ENCODE results near the gene EPHA2.

Gene EPHA2

DNA sequence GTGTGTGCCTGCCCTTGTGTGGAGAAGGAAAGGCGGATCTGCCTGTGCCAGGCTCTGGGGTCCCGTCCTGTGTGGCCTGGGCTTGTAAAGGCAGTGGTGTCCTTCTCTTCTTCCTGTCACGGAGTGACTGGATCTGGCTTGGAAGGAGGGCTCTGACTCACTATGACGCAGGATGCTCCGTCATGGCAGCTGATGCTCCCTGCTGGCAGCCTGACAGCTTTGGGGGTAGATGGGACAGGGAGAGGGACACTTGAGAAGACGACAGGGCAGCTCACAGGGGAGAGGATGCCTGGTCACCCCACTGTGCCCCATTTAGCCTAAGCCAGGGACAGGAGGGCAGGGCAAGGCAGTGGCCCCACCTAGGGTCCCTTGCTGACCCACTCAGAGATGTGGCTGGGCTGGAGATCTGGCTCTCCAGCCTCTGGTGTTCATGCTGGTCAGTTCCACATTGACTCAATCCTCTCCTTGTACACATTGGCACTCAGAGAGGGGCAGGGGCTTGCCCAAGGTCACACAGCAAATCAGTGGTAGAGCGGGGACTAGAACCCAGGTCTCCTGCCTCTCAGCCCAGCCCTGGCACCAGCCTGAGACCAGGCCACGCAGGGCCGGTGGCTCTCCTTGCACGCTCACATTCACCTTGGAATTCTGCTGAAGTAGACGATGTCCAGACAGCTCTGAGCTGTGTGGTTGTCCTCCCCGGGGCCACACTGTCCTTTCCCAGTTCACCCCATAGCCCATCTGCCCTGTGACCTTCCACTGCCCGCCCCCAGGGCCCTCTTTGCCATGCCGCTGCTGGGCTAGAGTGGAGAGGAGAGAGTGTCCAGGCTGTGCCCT, 79.6 kb downstream of the EPHA2 start:
- H3K4me3 ChIP-seq (ENCODE audit: low read depth, low read length) = no peak overlapping the region
- TF ChIP-seq, protein P1, sequence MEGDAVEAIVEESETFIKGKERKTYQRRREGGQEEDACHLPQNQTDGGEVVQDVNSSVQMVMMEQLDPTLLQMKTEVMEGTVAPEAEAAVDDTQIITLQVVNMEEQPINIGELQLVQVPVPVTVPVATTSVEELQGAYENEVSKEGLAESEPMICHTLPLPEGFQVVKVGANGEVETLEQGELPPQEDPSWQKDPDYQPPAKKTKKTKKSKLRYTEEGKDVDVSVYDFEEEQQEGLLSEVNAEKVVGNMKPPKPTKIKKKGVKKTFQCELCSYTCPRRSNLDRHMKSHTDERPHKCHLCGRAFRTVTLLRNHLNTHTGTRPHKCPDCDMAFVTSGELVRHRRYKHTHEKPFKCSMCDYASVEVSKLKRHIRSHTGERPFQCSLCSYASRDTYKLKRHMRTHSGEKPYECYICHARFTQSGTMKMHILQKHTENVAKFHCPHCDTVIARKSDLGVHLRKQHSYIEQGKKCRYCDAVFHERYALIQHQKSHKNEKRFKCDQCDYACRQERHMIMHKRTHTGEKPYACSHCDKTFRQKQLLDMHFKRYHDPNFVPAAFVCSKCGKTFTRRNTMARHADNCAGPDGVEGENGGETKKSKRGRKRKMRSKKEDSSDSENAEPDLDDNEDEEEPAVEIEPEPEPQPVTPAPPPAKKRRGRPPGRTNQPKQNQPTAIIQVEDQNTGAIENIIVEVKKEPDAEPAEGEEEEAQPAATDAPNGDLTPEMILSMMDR (IDR thresholded peaks at IDR 0.05; ENCODE audit: control insufficient read depth, extremely low read depth, insufficient read depth) = no peak
- DNase-seq (ENCODE audit: low read depth) = no peak

DNA sequence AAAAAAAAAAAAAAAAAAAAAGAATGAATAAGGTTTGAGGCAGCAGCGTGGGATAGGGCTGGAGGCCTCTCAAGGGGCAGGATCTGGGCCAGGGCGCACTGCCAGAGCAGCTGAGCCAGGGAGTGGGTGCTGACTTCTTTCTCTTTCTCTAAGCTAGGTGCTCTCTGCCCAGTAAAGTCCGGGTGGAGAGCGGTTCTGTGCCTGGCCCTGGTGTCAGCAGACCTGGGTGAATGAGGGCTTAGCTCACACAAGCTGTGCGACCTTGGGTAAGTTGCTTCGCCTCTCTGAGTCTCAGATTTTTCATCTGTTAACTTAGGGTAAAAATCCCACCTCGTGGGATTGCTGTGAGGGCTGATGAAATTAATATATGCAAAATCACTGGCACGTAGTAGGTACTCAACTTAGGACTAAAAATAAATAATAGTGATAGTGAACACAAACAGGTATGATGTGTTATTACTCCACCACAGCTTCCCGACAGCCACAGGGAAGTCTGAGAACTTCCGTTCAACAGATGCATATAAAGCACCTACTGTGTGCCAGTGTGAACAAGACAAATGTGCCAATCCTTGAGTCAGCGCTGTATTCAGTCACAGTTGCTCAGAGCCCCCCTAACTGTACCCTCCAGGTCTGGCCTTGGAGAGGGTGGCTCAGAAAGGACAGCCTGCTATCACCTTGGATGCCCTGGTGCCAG, 80.4 kb downstream of the EPHA2 start:
- no peak overlapping the region for H3K4me3 ChIP-seq (ENCODE audit: low read depth, low read length)
- DNase-seq (ENCODE audit: low read depth) = no peak
- TF ChIP-seq, protein P1 (IDR thresholded peaks at IDR 0.05; ENCODE audit: control insufficient read depth, extremely low read depth, insufficient read depth) = no peak
